HAP-1 (cell line): ENCODE results near the gene SUPT16H.
A peak's percentile ranks its signal among the peaks of the same experiment; 100 is the strongest.
"Not testable (repeated sequence)": the region's sequence is repeated elsewhere in the genome, so short reads cannot be mapped to it uniquely, and the experiment has no call there.

Experiments
- DNase-seq, 2 experiments: peaks; one replicate each; pipeline ENCODE4 v3.0.0-alpha.2; 2016 to 2020; ENCODE audit warnings: low spot score in 2 of 2
- H3K27me3 ChIP-seq: fragments of 250-450 bp; sonication (Bioruptor Pico); 2 replicates; pipeline ENCODE4 v1.5.1; 2020; ENCODE audit warnings: low read depth, mild to moderate bottlenecking, moderate library complexity
- H3K36me3 ChIP-seq: fragments of 250-450 bp; sonication (Bioruptor Pico); replicated peaks from 2 replicates; pipeline ENCODE4 v1.5.1; 2020; ENCODE audit warnings: mild to moderate bottlenecking
- H3K4me1 ChIP-seq: fragments of 250-450 bp; sonication (Bioruptor Pico); 2 replicates; pipeline ENCODE4 v1.5.1; 2020; ENCODE audit warnings: mild to moderate bottlenecking
- H3K4me3 ChIP-seq: fragments of 250-450 bp; sonication (Bioruptor Pico); 2 replicates; pipeline ENCODE4 v1.5.1; 2020; ENCODE audit warnings: mild to moderate bottlenecking, moderate library complexity
- H3K9me3 ChIP-seq: fragments of 250-450 bp; sonication (Bioruptor Pico); 2 replicates; pipeline ENCODE4 v1.5.1; 2020; ENCODE audit warnings: mild to moderate bottlenecking, moderate library complexity
- in situ Hi-C: fragments of 300-500 bp; cut with MboI; formaldehyde crosslinking; loops from 3 replicates; pipeline ENCODE4 v1.14.3; 2020; ENCODE audit warnings: low sequenced_read_pairs, inconsistent platforms, mixed read lengths

The SUPT16H gene

GRCh38 chr14:21384494-21384851, 654 bp upstream of the SUPT16H start:
- H3K36me3 ChIP-seq = peaks cover 31% of the 10 kb centered on the region
- peaks cover 24% of the 10 kb centered on the region for H3K4me1 ChIP-seq
- in situ Hi-C loops = no loop called here
- H3K27me3 ChIP-seq = no peaks in the 10 kb centered on the region
- peak overlapping the region; percentile 79 for H3K4me3 ChIP-seq
- DNase-seq = no peak
- H3K9me3 ChIP-seq = no peaks in the 10 kb centered on the region

- H3K4me1 ChIP-seq = peaks cover 24% of the 10 kb centered on the region
- peak; percentile 30 to 66 for DNase-seq
- H3K27me3 ChIP-seq = no peaks in the 10 kb centered on the region
- peak overlapping the region; percentile 79 for H3K4me3 ChIP-seq
- in situ Hi-C loops = no loop called here
- no peaks in the 10 kb centered on the region for H3K9me3 ChIP-seq
- H3K36me3 ChIP-seq = peaks cover 21% of the 10 kb centered on the region
Observed at GRCh38 chr14:21382886-21383847, 652 bp downstream of the SUPT16H start.

DNA sequence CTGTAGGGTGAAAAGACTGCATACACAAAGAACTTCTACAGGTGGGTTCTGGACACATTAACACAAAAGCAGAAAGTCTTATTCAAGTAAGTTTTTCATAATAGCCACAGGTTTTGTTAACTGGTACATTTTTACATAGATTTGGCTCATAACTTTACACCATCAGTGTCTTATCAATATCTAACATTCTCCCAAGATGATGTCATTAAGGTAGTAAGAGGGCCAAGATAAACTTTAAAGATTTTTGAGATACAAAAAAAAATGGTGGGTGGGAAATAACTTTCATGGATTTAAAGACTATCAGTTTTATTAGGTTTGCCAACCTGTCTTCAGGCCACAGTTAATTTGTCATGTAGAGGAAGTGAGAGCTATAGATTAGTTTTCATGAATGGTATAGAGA, 1.7 kb downstream of the SUPT16H start:
- peak overlapping the region; percentile 79 for H3K4me3 ChIP-seq
- no peaks in the 10 kb centered on the region for H3K27me3 ChIP-seq
- H3K36me3 ChIP-seq = peaks cover 18% of the 10 kb centered on the region
- DNase-seq = no peak
- no peaks in the 10 kb centered on the region for H3K9me3 ChIP-seq
- peaks cover 24% of the 10 kb centered on the region for H3K4me1 ChIP-seq
- in situ Hi-C loops = no loop called here

GRCh38 chr14:21379338-21379737, 4.5 kb downstream of the SUPT16H start:
- Histone ChIP-seq H3K4me3 (no peak overlapping the region), H3K9me3 (no peaks in the 10 kb centered on the region), H3K27me3 (no peaks in the 10 kb centered on the region), H3K36me3 (peaks cover 22% of the 10 kb centered on the region), H3K4me1 (peaks cover 16% of the 10 kb centered on the region)
- DNase-seq = no peak
- in situ Hi-C loops = no loop called here

DNA sequence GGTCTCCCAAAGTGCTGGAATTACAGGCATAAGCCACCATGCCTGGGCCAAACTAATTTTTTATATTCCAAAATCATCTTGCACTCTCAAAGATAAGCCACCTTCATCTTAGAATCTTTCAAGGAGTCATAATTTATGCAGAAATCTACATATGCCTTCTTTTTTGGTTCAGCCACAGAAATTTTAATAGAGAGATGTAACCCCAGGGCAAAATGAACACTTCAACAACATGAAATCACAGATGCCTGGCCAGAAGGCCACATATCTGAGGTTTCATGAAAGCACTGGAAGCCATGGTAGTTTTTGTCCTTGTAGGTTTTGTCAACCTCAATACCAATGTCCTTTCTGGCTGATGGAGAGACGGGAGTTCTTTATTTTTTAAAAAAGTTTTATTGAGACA, 9.8 kb downstream of the SUPT16H start:
- H3K4me1 ChIP-seq = no peaks in the 10 kb centered on the region
- in situ Hi-C loops = no loop called here
- H3K9me3 ChIP-seq = no peaks in the 10 kb centered on the region
- H3K36me3 ChIP-seq = peaks cover 61% of the 10 kb centered on the region
- no peak overlapping the region for H3K4me3 ChIP-seq
- no peaks in the 10 kb centered on the region for H3K27me3 ChIP-seq
- no peak for DNase-seq

- in situ Hi-C loops, H3K27me3 ChIP-seq, DNase-seq, H3K4me1 ChIP-seq, H3K9me3 ChIP-seq, H3K4me3 ChIP-seq: not testable (repeated sequence)
- H3K36me3 ChIP-seq = peaks cover 70% of the 10 kb centered on the region
Observed at GRCh38 chr14:21372814-21373213, 11.0 kb downstream of the SUPT16H start.

DNA sequence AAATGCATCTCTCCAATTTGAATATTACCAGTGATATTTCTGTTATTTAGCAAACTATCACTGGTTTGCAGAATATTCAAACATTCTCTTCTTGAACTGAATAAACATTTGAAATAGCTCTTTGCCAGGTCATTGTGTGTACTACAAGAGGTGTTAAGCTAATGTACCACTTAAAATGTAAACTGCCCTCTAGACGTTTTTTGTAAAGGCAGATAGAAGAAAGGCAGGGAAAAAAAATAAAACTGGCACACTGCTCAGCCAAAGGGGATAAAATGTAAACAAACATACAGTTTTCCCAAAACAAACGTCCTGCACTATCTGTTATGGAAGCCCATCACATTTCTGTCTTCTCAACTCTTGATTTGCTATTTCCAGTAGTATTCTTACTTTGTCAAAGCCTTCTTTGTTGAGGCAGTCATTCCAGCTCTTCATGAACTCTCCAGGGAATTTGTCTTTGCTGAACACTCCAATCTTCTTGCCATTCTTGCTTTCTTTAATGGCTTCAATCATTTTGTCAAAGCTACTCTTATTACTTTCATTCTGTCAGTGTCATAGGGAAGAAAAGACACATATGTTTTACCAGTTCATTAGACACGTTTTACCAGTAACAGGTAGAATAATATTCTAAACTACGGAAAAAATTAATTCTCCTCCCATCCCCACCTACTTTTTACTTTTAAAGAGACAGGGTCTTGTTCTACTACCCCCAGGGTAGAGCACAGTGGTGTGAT, 13.7 kb downstream of the SUPT16H start:
- no peak for DNase-seq
- Histone ChIP-seq H3K36me3 (peaks cover 89% of the 10 kb centered on the region), H3K27me3 (no peaks in the 10 kb centered on the region), H3K9me3 (no peaks in the 10 kb centered on the region), H3K4me1 (no peaks in the 10 kb centered on the region), H3K4me3 (no peak overlapping the region)
- in situ Hi-C loops = no loop called here

GRCh38 chr14:21367582-21368144, 16.2 kb downstream of the SUPT16H start:
- in situ Hi-C loops = no loop called here
- peaks cover 96% of the 10 kb centered on the region for H3K36me3 ChIP-seq
- no peak overlapping the region for H3K4me3 ChIP-seq
- no peaks in the 10 kb centered on the region for H3K4me1 ChIP-seq
- H3K27me3 ChIP-seq = no peaks in the 10 kb centered on the region
- DNase-seq = no peak
- no peaks in the 10 kb centered on the region for H3K9me3 ChIP-seq

- DNase-seq = no peak
- no peaks in the 10 kb centered on the region for H3K9me3 ChIP-seq
- in situ Hi-C loops = no loop called here
- H3K36me3 ChIP-seq = peaks cover 93% of the 10 kb centered on the region
- no peaks in the 10 kb centered on the region for H3K4me1 ChIP-seq
- H3K4me3 ChIP-seq = no peak overlapping the region
- H3K27me3 ChIP-seq = no peaks in the 10 kb centered on the region
Observed at GRCh38 chr14:21356511-21356910, 27.3 kb downstream of the SUPT16H start.

- H3K36me3 ChIP-seq = peaks cover 67% of the 10 kb centered on the region
- H3K9me3 ChIP-seq = no peaks in the 10 kb centered on the region
- H3K4me3 ChIP-seq = no peak overlapping the region
- H3K27me3 ChIP-seq = no peaks in the 10 kb centered on the region
- no peaks in the 10 kb centered on the region; the same call in 1 of the 2 replicates for H3K4me1 ChIP-seq
- in situ Hi-C loops = no loop called here
- DNase-seq = no peak
Observed at GRCh38 chr14:21352587-21352986, 31.2 kb downstream of the SUPT16H start.

GRCh38 chr14:21350539-21350938, 33.3 kb downstream of the SUPT16H start:
- Histone ChIP-seq H3K36me3 (peaks cover 46% of the 10 kb centered on the region), H3K27me3 (no peaks in the 10 kb centered on the region), H3K4me3 (no peak overlapping the region), H3K4me1 (peaks cover 12% of the 10 kb centered on the region), H3K9me3 (no peaks in the 10 kb centered on the region)
- in situ Hi-C loops = no loop called here
- no peak for DNase-seq

DNA sequence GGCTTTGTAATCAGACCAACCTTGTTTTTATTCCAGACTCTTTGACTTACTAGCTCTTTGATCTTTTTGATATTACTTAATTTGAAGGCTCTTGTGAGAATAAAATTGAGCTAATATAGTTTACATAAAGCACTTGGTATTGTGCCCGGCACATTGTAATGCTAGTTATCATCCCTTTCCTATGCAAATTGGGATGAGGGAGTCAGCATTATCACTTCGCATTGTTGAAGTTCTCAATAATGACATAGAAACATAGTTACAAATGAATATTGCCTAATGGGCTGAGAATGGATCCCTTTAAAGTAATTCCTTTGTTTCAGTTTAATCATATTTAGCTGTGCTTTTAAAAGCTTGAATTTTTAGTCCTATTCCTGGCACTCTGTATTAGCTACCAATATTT, 36.6 kb downstream of the SUPT16H start:
- Histone ChIP-seq H3K4me1 (peaks cover 12% of the 10 kb centered on the region), H3K36me3 (peaks cover 15% of the 10 kb centered on the region), H3K27me3 (no peaks in the 10 kb centered on the region), H3K4me3 (no peak overlapping the region), H3K9me3 (no peaks in the 10 kb centered on the region)
- DNase-seq = peak; percentile 32 to 54
- in situ Hi-C loops = no loop called here

DNA sequence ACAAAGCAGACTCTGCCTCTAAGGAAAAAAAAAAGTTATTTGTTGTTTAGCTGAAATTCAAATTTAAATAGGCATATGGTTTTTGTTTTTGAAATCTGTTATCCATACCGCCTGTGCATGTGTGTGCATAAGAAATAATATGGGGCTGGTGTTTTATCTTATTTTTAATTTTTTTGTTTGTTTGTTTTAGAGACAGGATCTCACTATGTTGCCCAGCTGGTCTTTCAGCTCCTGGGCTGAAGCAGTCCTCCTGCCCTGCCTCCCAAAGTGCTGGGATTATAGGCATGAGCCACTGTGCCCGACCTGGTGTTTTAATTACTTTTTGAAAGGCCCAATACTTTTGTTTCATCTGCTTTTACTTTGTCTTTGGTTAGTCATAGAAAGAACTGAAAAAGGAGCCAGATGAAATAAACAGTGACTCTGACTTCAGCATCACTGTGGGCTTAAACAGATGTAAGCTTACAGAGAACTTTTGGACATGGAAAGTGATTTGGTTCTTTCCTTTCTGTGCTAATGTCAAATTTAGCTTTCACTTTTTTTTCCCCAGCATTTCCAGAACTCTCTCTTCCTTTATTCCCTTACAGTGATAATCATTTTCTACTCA, 37.2 kb downstream of the SUPT16H start:
- Histone ChIP-seq H3K9me3 (no peaks in the 10 kb centered on the region), H3K4me3 (no peak overlapping the region), H3K36me3 (peaks cover 11% of the 10 kb centered on the region), H3K27me3 (no peaks in the 10 kb centered on the region), H3K4me1 (peaks cover 12% of the 10 kb centered on the region)
- no peak for DNase-seq
- in situ Hi-C loops = no loop called here
